ENCODE measurements around the gene EXO5.
A peak's percentile ranks its signal among the peaks of the same experiment; 100 is the strongest.

The EXO5 gene, protein sequence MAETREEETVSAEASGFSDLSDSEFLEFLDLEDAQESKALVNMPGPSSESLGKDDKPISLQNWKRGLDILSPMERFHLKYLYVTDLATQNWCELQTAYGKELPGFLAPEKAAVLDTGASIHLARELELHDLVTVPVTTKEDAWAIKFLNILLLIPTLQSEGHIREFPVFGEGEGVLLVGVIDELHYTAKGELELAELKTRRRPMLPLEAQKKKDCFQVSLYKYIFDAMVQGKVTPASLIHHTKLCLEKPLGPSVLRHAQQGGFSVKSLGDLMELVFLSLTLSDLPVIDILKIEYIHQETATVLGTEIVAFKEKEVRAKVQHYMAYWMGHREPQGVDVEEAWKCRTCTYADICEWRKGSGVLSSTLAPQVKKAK

DNA sequence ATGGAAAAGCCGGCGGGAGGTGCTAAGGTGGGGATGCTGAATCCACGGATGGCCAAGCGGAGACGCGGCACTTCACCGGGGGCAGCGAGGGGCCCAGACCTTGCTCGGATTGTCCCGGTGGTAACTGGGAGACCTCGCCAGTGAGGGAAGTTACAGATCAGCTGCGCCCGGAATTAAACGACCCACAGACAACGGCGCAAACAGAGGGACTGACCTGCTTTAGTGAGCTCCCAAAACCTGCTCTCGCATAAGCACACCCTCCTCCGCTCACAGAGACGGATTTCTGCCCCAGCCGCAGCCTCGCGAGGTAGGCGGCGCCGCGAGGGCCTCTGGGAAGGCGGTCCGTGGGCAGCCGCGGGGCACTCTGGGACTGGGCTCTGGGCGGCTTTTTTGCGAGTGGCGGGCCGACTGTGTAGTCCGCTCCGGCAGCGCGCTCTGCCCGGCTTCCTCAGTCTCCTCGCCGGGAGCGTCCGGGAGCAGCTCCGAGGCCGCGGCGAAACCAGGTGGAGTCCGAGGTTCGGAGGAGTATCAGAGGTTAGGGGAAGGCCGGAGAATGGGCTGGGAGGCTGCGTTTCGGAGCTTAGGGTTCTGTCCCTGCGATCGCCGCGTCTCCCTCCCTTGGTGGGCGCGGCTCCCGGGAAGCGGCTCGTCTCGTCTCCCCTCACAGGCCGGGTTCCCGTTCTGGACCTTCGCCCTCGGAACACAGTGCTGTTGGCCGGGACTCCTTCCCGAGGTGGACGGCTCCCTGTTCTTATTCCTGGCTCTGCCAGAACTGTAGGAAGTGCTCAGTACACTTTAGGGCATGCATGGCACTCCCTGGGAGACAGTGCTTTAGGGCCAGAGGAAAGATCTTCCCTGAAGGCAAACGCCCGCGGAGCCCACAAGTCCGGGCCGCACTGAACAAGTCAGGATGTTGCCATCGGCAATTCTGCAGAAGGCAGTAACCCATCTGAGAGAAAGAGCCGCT is at the start of gene EXO5:
TSS of gene EXO5 (plus strand) at position 393 of the 967 bp plus-strand sequence. CDS start 5,778 bp downstream, outside the sequence.
- Histone ChIP-seq H3K36me3 (ENCODE audit: control insufficient read depth, insufficient read depth, low read length) (no peaks in the 10 kb centered on the region), H3K27me3 (ENCODE audit: control insufficient read depth, insufficient read depth, low read length) (no peaks in the 10 kb centered on the region), H3K9me3 (ENCODE audit: control insufficient read depth, low read length) (no peaks in the 10 kb centered on the region), H3K27ac (peak within 1 kb of the TSS; percentile 15), H3K4me2 (ENCODE audit: low read length) (peak within 1 kb of the TSS; percentile 98), H3K79me2 (no peaks in the 10 kb centered on the region), H3K4me1 (no peaks in the 10 kb centered on the region), H3K9ac (no peak within 1 kb of the TSS), H2AFZ (peak within 1 kb of the TSS; percentile 86), H3K4me3 (ENCODE audit: low read depth, low read length) (peak within 1 kb of the TSS; percentile 87)
- no peak for TF ChIP-seq CTCF (IDR thresholded peaks at IDR 0.05)

GRCh38 chr1:40462956-40463590 is 45.5 kb upstream of the EXO5 start:
- Histone ChIP-seq H3K4me2 (ENCODE audit: low read length) (no peak overlapping the region), H2AFZ (no peak overlapping the region), H3K4me1 (no peaks in the 10 kb centered on the region), H3K27ac (no peak overlapping the region), H3K9ac (no peak overlapping the region), H3K27me3 (ENCODE audit: control insufficient read depth, insufficient read depth, low read length) (no peaks in the 10 kb centered on the region), H3K4me3 (ENCODE audit: low read depth, low read length) (no peak overlapping the region), H3K79me2 (no peaks in the 10 kb centered on the region), H3K9me3 (ENCODE audit: control insufficient read depth, low read length) (peaks cover 4% of the 10 kb centered on the region), H3K36me3 (ENCODE audit: control insufficient read depth, insufficient read depth, low read length) (peaks cover 6% of the 10 kb centered on the region)
- no peak for TF ChIP-seq CTCF (IDR thresholded peaks at IDR 0.05)

- Histone ChIP-seq H3K79me2 (no peaks in the 10 kb centered on the region), H3K4me3 (ENCODE audit: low read depth, low read length) (no peak overlapping the region), H3K4me1 (no peaks in the 10 kb centered on the region), H3K36me3 (ENCODE audit: control insufficient read depth, insufficient read depth, low read length) (peaks cover 6% of the 10 kb centered on the region), H3K9me3 (ENCODE audit: control insufficient read depth, low read length) (no peaks in the 10 kb centered on the region), H3K27me3 (ENCODE audit: control insufficient read depth, insufficient read depth, low read length) (no peaks in the 10 kb centered on the region), H3K9ac (no peak overlapping the region), H3K27ac (no peak overlapping the region), H2AFZ (no peak overlapping the region), H3K4me2 (ENCODE audit: low read length) (no peak overlapping the region)
- TF ChIP-seq CTCF (IDR thresholded peaks at IDR 0.05): no peak
Measured at GRCh38 chr1:40469327-40469726, 39.2 kb upstream of the EXO5 start.

GRCh38 chr1:40475268-40475667 is 33.3 kb upstream of the EXO5 start:
- no peaks in the 10 kb centered on the region for H3K79me2 ChIP-seq
- peaks cover 4% of the 10 kb centered on the region for H3K9me3 ChIP-seq (ENCODE audit: control insufficient read depth, low read length)
- no peak overlapping the region for H3K27ac ChIP-seq
- H3K9ac ChIP-seq: no peak overlapping the region
- no peak overlapping the region for H3K4me3 ChIP-seq (ENCODE audit: low read depth, low read length)
- H3K36me3 ChIP-seq (ENCODE audit: control insufficient read depth, insufficient read depth, low read length): no peaks in the 10 kb centered on the region
- H3K4me1 ChIP-seq: no peaks in the 10 kb centered on the region
- H3K27me3 ChIP-seq (ENCODE audit: control insufficient read depth, insufficient read depth, low read length): no peaks in the 10 kb centered on the region
- H2AFZ ChIP-seq: no peak overlapping the region
- TF ChIP-seq CTCF (IDR thresholded peaks at IDR 0.05): no peak
- H3K4me2 ChIP-seq (ENCODE audit: low read length): no peak overlapping the region

All from parathyroid adenoma (tissue), 2 donors.